ENCODE measurements around the gene UBXN7.
"Not testable (repeated sequence)": the region's sequence is repeated elsewhere in the genome, so short reads cannot be mapped to it uniquely, and the experiment has no call there.

The UBXN7 gene

DNA sequence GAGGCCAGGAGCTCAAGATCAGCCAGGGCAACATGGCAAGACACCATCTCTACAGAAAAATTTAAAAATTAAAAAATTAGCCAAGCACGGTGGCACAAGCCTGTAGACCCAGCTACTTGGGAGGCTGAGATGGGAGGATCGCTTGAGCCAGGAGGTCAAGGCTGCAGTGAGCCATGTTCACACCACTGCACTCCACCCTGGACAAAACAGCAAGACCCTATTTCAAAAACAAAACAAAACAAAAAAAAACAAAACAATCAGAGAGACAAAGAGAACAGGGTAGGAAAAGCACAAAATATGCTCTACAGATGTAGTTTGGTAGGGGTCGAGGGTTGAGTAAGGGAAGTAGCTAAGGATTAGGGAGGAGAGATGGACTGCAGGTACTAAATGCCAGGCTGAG lies 117.6 kb downstream of the UBXN7 start:
- DNase-seq: no peak

DNA sequence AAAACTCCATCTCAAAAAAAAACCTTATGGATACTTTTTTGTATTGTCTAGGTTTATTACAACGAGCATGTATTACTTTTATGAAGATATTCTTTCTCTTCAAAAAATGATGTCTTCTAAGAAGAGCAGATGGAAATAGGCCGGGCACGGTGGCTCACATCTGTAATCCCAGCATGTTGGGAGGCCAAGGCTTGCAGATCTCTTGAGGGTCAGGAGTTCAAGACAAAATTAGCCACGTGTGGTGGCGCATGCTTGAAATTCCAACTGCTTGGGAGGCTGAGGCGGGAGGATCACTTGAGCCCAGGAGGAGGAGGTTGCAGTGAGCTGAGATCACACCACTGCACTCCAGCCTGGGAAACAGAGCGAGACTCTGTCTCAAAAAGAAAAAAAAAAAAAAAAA lies 118.1 kb downstream of the UBXN7 start:
- DNase-seq: not testable (repeated sequence)

DNA sequence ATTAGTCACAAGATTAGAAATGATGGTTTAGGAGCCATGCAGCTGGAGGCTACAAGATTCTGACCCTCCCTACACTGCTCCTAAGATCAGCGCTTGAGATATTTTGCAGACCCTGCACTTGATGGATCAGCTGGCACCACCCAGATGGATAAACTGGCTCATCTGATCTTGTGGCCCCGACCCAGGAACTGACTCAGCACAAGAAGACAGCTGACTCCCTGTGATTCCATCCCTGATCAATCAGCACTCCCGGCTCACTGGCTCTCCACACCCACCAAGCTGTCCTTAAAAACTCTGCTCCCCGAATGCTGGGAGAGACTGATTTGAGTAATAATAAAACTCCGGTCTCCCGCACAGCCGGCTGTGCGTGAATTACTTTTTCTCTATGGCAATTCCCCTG lies 129.3 kb downstream of the UBXN7 start:
- not testable (repeated sequence) for DNase-seq

DNA sequence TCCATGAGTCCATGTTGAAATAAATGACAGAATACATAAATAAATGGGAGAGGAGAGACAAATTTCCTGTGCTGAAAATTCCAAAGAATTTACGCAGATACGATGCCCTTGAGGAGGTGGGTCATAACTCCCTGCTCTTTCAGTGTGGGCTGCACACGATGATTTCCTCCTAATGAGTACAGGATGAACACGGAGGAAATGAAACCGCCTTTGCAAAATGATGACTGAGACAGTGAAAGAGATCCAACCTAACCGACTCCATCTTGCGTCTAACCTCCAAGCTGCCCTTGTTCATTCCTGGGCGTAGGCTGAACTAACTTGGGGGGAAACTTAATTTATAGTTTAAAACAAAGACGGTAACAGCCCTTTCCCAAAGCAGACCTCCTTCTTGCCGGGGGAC lies 129.7 kb downstream of the UBXN7 start:
- DNase-seq: not testable (repeated sequence)

DNA sequence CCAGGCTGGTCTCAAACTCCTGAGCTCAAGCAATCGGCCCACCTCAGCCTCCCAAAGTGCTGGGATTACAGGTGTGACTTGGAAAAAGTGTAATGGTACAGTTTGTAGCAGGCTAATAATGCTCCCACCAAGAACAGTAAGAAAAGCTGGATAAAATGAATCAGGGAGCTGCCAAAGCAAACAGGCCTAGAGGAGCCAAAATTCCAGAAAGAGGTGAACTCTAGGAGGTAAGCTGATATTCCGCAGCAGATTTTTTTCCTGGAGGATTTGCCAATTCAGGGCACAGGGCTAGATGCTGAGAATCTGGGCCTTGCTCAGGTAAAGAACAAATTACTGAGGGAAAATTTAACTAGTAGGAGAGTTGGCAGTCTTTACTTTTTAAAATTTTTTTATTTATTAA lies 133.7 kb downstream of the UBXN7 start:
- no peak for DNase-seq
